Fibroblast of skin of right quadriceps (primary cell): Measurements from ENCODE around the gene SLC38A11.

ENCODE experiments used
- DNase-seq: peaks from one replicate; pipeline ENCODE4 v3.0.0-alpha.2; 2013

The SLC38A11 gene

DNA sequence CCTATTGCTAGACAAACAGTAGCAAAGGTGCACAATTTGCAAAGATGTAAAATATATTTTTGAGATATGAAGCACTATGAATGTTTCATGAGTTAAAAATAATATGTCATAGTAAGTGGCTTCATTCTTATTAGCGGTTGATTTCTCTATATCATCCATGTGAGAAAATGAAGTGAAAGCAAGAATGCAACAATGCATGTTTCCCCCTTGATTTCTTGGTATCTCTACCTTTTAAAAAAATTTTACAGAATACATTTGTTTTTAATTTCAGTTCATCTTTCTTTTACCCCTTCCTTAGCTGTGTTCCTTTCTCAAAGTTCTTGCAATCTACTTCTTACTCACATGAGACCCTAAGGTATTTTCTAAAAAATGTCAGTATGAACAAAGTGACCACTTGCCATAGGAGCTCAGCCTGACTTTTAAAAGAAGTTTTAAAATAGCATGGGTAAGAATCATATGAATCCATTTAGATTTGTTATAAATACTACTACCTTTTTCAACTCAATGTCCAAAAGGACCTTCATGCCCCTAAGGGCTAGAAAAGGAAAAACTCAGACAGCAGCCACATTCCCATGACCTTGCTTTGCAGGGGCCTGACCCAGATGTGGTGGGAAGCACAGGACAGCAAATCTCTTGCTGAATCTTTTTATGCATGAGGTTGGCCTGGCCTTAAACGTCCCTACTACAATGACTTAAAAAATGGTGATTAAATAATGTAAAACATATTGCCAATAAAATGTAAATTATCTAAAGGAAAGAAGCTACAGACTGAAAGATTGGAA is 14.8 kb upstream of the SLC38A11 start:
- DNase-seq, result no peak

DNA sequence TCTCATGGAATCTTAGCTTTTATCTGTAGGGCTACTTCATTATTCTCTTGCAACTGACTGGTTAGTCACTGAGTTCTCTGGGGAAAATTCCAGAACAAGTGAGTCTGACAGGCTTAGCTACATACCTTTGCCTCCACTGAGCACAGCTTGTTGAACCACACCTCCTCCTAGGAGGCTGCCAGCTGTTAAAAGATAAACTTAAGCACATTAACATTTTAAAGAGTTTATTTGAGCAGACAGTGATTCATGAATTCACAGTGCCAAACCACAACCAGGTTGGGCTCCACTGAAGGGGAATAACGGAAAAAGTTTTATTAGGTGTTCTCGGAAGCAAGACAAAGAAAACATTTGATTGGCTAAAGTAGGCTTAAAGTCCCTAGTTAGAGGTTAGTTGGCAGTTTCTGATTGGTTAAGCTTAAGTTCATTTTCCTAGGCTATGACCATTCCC is 12.5 kb upstream of the SLC38A11 start:
- peak; percentile 81 for DNase-seq

DNA sequence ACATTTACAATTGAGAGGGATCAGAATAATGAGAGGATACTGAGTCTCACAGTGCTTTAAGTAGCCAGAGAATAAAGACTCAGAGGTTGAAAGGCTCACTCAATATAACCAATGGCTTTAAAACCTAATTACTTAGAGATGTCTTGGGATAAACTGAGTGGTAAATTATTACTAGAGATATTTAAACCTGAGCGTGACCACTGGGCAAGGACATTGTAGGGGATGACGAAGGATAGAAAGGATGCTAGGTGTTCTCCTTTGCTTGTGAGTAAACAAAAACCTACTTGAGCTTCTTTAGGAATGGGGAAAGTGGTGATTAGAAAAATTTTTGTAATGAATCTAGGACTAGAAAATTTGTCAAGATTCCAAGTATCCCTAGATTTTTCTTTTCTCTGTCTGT is 12.0 kb upstream of the SLC38A11 start:
- DNase-seq, result no peak

DNA sequence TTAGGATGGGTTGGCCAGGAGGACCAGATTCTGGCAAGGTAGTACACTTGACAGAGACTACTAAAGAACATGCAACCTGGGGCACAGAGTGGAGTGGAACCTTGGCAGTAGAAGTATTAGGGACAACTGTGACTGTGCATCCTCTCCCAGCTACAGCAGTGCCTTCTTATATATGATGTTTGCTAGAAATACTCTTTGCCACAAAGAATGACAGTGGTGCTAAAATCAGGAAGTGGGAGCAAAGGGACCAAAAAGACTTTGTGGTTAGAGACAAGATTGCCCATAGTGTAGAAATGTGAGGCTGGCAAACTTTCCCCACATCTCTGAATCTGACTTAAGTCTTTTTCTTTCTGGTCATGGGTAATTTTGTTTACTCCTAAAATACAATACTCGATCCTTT is 9.4 kb upstream of the SLC38A11 start:
- DNase-seq, result no peak

DNA sequence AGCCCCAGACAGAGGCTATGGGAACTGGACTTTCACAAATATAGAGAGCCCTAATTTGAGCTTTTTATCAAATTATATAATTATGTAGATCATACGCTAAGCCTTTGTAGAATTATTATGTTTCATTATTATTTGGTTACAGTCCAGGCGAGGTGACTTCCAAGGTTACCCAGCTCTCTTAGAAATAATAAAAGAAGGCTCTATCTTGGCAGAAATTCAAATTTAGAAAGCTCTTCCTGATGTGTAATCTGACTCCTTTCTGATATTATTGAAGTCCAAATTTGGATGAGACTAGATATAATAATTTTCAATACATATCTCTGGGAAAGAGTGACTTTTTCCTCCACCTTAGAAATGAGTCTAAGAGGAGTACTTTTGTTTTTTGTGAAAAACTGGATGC is 4.8 kb upstream of the SLC38A11 start:
- DNase-seq, result no peak

DNA sequence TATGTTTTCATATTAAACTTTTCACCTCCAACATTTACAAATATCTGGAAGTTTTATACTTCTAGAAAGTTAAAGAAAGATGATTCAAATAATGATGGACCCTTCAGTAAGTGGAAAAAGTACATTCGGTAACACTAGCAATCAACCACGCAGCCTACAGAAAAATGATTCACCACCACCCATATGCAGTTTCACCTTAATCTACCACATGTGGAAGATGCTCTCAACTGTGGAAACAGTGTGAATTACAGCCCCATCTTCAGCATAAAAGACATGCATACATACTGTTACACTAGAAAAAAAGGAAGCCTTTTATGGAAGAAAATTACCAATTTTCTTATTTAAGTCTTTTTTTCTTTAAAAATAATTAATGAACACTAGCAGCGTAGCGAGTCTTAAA is 1.1 kb downstream of the SLC38A11 start:
- DNase-seq, result peak; percentile 19

DNA sequence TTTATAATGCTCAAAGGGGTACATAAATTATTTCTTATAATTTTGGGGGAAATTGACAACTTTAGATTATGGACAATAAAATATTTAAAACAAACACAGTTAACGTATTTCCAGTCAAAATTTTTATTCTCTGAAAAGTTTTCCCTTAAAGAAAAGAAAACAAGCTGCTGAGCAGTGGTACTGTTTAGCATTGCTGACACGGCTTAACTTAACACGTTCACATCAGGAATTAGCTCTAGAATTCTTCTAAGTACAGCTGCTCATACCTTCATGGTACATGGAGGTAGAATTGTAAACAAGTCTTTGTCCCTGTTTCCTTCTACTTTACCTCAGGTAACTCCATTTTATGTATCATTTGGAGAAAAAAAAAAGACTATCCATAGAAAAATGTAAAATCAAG is 2.0 kb downstream of the SLC38A11 start:
- no peak for DNase-seq

DNA sequence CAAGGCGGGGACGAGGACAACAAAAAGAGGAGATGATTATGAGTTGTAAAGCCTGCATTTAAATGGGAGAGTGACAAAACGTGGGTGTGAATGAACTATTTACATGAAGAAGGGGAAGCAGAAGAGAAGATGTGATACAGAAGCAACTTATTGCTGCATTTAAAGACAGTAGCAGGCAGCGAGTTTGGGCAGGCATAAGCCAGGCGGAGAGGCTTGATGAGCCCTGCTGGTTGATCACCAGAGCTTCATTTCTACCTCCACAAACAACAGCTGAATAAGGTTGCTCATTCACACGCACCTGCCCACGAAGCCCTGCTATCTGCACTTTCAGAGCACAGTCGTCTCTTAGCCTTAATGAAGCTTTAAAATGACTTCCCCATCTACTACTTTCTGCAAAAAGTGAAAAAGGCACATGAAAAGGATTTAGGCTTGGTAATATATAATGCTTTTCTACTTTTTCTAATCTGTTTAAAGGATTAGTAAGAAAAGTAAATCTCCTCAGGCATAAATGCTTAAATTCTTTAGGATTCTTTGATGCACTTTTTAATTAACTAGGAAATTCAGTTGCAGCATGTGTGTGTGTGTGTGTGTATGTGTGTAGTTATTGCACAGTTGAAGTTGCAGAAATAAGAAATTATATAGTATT is 3.1 kb downstream of the SLC38A11 start:
- no peak for DNase-seq

DNA sequence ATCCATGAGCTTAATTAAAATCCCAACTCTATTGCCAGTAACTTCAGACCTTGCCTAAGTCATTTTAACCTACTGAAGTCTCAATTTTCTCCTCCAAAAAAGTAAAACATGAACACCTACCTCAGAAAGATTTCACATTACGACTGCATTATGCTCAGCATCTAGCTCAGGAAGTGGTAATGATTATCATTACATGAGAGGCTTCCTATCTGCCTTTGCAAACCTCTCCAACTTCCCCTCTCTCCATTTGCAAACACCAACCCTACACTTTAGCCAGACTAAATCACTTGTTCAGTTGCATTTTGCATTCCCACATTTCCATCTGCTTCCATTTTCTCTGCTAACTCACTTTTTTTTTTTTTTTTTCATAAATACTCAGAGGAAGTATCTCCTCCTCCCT is 6.8 kb downstream of the SLC38A11 start:
- no peak for DNase-seq

DNA sequence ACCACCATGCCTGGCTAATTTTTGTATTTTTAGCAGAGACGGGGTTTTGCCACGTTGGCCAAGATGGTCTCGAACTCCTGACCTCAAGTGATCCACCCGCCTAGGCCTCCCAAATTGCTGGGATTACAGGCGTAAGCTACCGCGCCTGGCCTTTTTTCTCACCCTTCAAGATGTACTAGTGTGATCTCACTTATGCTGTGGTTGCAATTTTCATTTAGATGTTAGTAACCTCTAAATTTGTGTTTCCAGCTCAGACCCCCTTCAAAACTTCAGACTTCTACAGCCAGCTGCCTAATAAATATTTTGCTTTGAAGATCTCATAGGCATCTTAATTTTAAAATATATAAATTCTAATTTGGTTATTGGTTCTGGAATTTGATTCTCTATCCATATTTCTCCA is 8.0 kb downstream of the SLC38A11 start:
- DNase-seq, result no peak

DNA sequence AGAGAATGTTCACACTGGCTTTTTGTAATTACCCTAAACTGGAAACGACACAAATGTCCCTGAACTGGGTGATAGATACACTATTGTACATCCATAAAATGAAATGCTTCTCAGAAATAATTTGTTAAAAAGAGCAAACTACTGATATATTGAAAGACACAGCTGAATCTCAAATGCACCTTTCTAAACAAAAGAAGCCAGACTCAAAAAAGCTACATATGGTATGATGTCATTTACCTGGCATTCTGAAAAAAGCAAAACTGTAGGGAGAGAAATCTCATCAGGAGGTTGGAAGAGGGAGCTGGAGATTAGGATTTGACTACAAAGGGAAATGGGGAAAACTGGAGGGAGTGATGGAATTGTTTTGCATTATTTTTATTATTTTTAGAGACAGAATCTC is 12.0 kb downstream of the SLC38A11 start:
- DNase-seq, result no peak

DNA sequence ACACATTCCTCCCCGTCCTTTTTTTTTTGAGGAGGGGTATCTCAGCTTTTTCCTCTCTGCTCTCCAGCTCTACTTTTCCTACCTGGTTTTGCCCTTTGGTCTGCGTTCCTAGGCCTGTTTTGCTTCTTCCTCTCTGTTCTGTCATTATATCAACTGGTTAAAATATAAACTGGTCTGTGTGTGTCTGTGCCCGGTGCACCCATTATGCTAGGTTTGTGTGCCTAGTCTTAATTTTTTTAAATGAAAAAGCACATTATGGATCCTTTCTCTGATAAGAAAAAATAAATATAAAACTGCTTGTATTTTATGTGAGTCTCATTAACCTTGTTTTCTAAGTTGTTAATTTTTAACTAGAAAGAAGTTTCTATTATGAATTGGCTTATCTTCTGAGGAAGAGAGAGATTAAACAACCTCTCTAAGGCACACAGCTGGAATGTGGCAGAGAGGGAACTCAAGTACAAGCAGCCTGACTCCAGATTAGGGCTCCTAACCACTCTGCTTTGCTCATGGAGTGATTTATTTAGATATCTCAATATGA is 17.4 kb downstream of the SLC38A11 start:
- no peak for DNase-seq

DNA sequence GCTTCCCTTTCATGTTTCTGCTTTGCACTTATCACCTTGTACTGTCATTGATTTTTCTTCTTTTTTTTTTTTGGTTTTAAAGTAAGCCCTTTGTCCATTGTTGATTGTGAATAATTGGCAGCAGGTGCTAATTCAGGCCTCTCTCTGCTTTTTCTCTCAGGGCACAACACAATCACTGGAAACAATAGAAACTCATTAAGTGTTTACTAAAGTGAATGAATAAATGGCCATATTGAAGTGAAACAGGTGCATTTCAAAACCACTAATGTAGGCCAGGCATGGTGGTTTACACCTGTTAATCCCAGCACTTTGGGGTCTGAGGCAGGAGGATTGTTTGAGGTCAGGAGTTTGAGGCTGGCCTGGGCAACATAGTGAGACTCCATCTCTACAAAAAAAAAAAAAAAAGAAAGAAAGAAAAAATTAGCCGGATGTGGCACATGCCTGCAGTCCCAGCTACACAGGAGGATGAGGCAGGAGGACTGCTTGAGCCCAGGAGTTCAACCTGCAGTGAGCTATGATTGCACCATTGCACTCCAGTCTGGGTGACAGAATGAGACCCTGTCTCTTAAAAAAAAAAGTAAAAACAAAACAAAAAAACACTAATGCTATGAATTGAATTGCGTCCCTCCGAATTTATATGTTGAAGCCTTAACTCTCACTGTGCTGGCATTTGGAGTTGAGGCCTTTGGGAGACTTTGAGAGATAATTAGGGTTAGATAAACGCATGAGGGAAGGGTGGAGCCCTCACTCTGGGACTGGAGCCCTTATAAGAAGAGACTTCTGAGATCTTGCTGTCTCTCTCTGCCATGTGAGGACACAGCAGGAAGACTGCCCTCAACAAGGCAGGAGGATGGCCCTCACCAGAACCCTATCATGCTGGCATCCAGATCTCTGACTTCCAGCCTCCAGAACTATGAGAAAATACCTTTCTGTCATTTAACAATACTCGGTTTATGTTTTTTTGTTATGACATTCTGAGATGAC is 19.9 kb downstream of the SLC38A11 start:
- DNase-seq, result no peak

DNA sequence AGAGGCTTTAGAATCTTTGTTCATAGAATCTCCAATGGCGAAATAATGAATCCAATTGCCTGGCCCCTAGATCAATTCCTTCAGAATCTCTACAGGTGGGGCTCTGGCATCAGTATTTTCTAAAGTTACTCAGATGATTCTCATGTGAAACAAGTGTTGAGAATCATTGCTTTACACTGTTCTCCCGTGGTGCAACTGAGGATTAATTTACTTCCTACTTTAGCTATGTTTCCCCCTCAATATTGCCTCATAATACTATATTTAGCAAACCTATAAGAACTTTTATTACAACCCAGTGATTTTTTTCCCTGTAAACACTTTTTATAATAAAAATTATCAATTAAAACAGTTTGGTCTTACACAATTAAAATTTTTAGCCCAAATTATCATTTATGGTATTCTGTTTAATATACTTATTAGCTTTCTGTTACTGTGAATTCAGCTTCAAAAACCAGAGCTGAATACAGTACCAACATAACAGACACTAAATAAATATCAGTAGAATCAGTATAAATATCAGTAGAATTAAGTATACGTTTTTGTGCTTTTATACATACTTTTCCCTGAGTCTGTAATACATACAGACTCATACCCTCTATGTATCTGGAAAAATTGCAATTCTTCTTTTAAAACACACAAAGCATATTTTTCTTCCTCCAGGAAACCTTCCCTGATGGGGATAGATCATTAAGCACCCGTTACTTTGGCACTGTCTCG is 20.8 kb downstream of the SLC38A11 start:
- DNase-seq, result no peak

DNA sequence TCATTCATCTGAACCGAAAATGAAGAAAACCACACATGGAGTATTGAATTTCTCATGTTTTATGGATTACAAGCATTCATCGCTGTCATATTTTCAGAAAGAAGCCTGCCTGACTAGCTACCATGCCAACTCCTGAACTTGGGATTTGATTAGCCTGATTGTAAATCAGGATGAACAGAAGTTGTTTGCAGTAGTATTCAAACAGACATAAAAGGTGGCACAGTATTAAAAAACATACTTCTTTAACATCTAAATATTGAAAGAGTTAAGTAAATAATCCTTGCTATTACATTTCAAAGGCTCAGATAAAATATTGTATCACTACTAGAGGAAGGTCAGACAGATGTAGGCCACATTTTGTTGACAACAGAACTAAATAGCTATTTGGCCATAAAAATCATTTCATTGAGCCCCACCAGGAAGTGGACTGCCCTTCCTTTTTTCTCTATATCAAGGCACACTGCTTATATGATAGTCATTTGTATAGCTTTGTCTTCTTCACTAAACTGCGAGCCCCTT is 21.6 kb downstream of the SLC38A11 start:
- no peak for DNase-seq

DNA sequence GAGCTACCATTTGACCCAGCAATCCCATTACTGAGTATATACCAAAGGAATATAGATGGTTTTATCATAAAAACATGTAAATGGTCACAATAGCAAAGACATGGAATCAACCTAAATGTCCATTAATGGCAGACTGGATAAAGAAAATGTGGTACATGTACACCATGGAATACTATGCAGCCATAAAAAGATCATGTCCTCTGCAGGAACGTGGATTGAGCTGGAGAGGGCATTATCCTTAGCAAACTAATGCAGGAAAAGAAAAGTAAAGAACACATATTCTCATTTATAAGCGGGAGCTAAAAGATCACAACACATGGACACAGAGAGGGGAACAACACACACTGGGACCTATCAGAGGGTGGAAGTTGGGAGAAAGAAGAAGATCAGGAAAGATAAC is 22.9 kb downstream of the SLC38A11 start:
- no peak for DNase-seq

DNA sequence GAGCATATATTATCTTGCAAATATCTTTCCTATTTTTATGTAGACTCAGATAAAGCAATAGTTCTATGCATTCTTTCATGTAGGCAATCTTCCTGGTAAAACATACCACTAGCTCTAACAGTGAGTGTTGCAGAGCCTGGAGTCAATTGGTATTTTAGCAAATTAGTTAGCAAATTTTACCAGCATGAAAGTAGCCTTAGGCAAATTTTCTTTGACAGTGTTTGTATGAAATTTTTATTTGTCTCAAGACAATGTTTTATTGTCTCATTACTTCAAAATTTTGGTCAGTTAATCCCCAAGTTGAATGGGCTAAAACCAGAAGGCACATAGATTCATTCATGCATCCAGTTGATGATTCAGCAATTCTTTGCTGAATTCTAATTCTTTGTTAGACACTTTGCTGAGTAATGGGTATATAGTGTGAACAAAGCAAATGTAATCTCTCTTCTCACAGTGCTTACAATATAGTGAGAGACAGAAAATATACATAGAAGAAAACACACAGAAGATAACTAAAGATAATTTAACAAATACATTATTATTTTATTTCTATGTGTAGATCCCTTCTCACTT is 27.1 kb downstream of the SLC38A11 start:
- no peak for DNase-seq

DNA sequence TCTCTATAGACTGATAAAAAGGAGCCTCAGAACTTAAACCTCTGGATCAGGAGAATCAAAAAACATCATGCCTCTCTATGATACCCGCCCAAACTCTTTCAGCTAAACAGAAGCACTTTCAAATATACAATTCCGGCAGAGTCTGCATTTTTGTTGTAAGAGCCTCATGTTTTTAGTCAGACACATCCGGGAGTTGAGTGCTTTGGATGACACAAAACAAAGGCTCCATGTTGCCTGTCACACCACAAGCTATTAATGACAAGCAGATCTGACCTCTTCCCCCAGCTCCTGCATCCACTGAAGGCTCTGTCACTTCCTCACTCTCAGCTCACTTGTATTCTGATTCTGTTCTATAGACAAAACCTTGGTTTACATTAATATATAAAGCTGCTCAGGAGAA is 33.2 kb downstream of the SLC38A11 start:
- DNase-seq, result peak; percentile 40

DNA sequence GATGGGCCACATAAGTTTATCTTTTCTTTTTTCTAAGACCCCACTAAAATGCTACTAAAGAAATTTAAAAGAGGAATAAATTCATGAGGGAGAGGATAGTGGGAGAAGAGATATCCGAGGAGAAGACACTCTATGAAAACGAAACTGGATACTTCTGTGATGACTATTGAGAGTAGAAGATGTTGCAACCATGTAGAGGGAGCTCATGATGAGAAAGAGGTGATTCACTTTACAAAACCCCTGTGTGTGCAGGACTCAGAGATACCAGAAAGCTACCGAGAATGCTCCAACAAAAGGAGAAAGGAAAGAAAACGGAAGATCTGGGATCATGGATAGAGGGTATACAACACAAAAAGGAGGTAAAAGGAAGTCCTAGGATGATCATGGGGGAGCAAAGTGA is 34.9 kb downstream of the SLC38A11 start:
- peak; percentile 93 for DNase-seq

DNA sequence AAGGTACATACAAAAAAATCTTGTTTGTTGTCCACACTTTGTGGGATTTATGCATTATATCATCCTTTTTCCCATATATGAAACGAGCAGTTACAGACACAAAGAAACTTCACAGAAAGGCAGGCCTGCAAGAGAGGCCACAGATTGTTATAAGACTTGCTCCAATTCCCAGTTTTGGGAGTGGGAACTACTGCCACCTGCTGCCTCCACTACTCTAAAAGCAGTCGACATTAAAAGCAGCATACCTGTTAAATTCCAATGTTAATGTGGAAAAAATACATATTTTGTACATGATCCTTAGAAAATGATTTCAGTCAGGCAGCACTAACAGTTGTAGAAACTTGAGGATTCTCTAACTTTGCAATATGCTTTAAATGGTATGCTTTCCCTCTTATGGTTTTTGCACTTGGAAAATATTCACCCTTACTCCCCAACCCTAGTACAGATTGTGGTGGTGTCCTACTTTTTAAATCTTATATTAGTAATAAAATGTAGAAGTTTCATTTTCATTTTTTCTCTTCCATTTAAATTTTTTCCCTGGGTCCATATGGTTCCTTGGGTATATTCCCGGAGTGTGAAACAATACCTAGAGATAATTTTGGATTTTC is 37.9 kb downstream of the SLC38A11 start:
- peak; percentile 47 for DNase-seq

DNA sequence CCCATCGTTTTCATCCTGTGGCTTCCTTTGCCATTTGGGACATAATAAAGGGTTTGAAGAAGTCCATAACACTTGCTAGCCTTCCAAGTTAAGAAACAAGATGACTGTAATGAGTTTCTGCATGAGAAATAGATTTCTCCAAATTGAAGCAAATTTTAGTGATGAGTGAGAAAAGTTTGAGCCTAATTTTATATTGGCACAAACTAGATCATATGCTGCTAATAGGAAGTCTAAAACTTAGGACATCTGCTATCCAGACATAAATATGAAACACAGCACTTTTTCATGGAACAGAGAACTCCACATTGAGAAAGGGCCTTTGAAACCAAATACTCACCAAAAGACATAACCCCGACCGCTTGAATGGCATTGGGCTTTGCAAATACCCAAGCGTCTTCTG is 39.8 kb downstream of the SLC38A11 start:
- no peak for DNase-seq
